Measurements from ENCODE around the gene RETN. TPM values are rescaled to one million over a fixed set of nuclear protein-coding genes. Genes with fewer than 3 reads are reported as not detected.

Gene RETN
- total RNA-seq, 6 experiments from 2014 or later = 0.63 to 2.4 TPM; not detected in 4

GRCh38 chr19:7655581-7655980, 13.3 kb upstream of the RETN start:
- TF ChIP-seq CTCF (IDR thresholded peaks at IDR 0.05) (no peak), POLR2A (IDR thresholded peaks at IDR 0.05) (no peak)
- no peak overlapping the region for H3K27ac ChIP-seq
- no peaks in the 10 kb centered on the region for H3K9me3 ChIP-seq
- H3K27me3 ChIP-seq = no peaks in the 10 kb centered on the region
- no peak for ATAC-seq
- no peaks in the 10 kb centered on the region for H3K36me3 ChIP-seq
- no peak for DNase-seq
- H3K4me3 ChIP-seq = no peak overlapping the region
- 77% methylated on average over 6 of the region's 8 CpGs for WGBS (ENCODE audit: insufficient coverage, low coverage, low lambda C conversion rate, missing lambda C conversion rate)
- H3K4me1 ChIP-seq = peaks cover 0 to 9% (median 3%) of the 10 kb centered on the region in 4 donors
- intact Hi-C loops (cut with DNase I) = no loop called here

GRCh38 chr19:7657131-7657751, 11.6 kb upstream of the RETN start:
- no peaks in the 10 kb centered on the region for H3K36me3 ChIP-seq
- peak; percentile 58 to 78 (median 68) for ATAC-seq

GRCh38 chr19:7658219-7658686, 10.6 kb upstream of the RETN start:
- no peaks in the 10 kb centered on the region for H3K27me3 ChIP-seq
- no peak for DNase-seq
- no peak overlapping the region for H3K27ac ChIP-seq
- peak in 1 of 4 donors; percentile 38 for ATAC-seq
- no peaks in the 10 kb centered on the region for H3K36me3 ChIP-seq
- no peak for TF ChIP-seq CTCF (IDR thresholded peaks at IDR 0.05)
- TF ChIP-seq POLR2A (IDR thresholded peaks at IDR 0.05) = no peak
- no peaks in the 10 kb centered on the region for H3K9me3 ChIP-seq
- H3K4me3 ChIP-seq = no peak overlapping the region
- H3K4me1 ChIP-seq = no peaks in the 10 kb centered on the region
- 41% methylated on average over 7 of the region's 9 CpGs for WGBS (ENCODE audit: insufficient coverage, low coverage, low lambda C conversion rate, missing lambda C conversion rate)
- intact Hi-C loops (cut with DNase I) = no loop called here

More at GRCh38 chr19:7657131-7657751, 11.6 kb upstream of the RETN start:
- H3K4me1 ChIP-seq = peaks cover 0 to 5% (median 2%) of the 10 kb centered on the region in 4 donors
- TF ChIP-seq CTCF (IDR thresholded peaks at IDR 0.05) (no peak), POLR2A (IDR thresholded peaks at IDR 0.05) (no peak)
- no peak for DNase-seq
- no peak overlapping the region for H3K27ac ChIP-seq
- H3K9me3 ChIP-seq = no peaks in the 10 kb centered on the region
- no peaks in the 10 kb centered on the region for H3K27me3 ChIP-seq
- WGBS (ENCODE audit: insufficient coverage, low coverage, low lambda C conversion rate, missing lambda C conversion rate) = 21% methylated on average over 5 of the region's 14 CpGs
- H3K4me3 ChIP-seq = no peak overlapping the region
- intact Hi-C loops (cut with DNase I) = no loop called here

- Histone ChIP-seq H3K27me3 (no peaks in the 10 kb centered on the region), H3K36me3 (no peaks in the 10 kb centered on the region), H3K4me3 (no peak overlapping the region), H3K4me1 (no peaks in the 10 kb centered on the region), H3K27ac (no peak overlapping the region), H3K9me3 (no peaks in the 10 kb centered on the region)
- DNase-seq (no peak), ATAC-seq (no peak)
- intact Hi-C loops (cut with DNase I) = no loop called here
- no peak for TF ChIP-seq CTCF (IDR thresholded peaks at IDR 0.05)
- no peak for TF ChIP-seq POLR2A (IDR thresholded peaks at IDR 0.05)
- WGBS (ENCODE audit: insufficient coverage, low coverage, low lambda C conversion rate, missing lambda C conversion rate) = 65% methylated on average over 4 of the region's 8 CpGs
Measured at GRCh38 chr19:7661744-7662538, 6.9 kb upstream of the RETN start.
